HG03103 (cell line): ENCODE measurements around the gene PUM2.
"Not testable (repeated sequence)": the region's sequence is repeated elsewhere in the genome, so short reads cannot be mapped to it uniquely, and the experiment has no call there.

ENCODE experiments used
- ATAC-seq: cut with Tn5 transposase; IDR thresholded peaks from one replicate; pipeline ENCODE4 v1.9.1; 2021; ENCODE audit warnings: low read depth; ENCODE audit not compliant: unreplicated experiment

Gene PUM2

GRCh38 chr2:20240291-20240690 lies 110.4 kb downstream of the PUM2 start:
- ATAC-seq, result not testable (repeated sequence)

GRCh38 chr2:20236496-20236895 lies 114.1 kb downstream of the PUM2 start:
- ATAC-seq, result no peak

GRCh38 chr2:20235655-20236305 lies 114.9 kb downstream of the PUM2 start:
- ATAC-seq, result no peak

- not testable (repeated sequence) for ATAC-seq
Observed at GRCh38 chr2:20234597-20234996, 116.0 kb downstream of the PUM2 start.

- ATAC-seq, result no peak
Observed at GRCh38 chr2:20232837-20233207, 117.8 kb downstream of the PUM2 start.

- no peak for ATAC-seq
Observed at GRCh38 chr2:20231598-20232026, 119.0 kb downstream of the PUM2 start.

GRCh38 chr2:20231159-20231558 lies 119.5 kb downstream of the PUM2 start:
- no peak for ATAC-seq

GRCh38 chr2:20230114-20230425 lies 120.6 kb downstream of the PUM2 start:
- ATAC-seq, result no peak

- no peak for ATAC-seq
Observed at GRCh38 chr2:20229322-20230113, 121.1 kb downstream of the PUM2 start.

GRCh38 chr2:20227894-20228505 lies 122.6 kb downstream of the PUM2 start:
- ATAC-seq, result no peak

GRCh38 chr2:20226152-20226545 lies 124.5 kb downstream of the PUM2 start:
- no peak for ATAC-seq

- ATAC-seq, result peak; percentile 63
Observed at GRCh38 chr2:20225294-20226151, 125.1 kb downstream of the PUM2 start.

GRCh38 chr2:20224716-20225293 lies 125.8 kb downstream of the PUM2 start, which contains the start of gene SDC1:
Gene SDC1 (minus strand): TSS chr2:20225130. CDS start chr2:20224867, 263 bp downstream.
- peak; percentile 10 for ATAC-seq

GRCh38 chr2:20224164-20224715 lies 126.4 kb downstream of the PUM2 start:
- ATAC-seq, result no peak

- no peak for ATAC-seq
Observed at GRCh38 chr2:20223407-20224163, 127.1 kb downstream of the PUM2 start.

GRCh38 chr2:20222769-20223406 lies 127.8 kb downstream of the PUM2 start:
- no peak for ATAC-seq

- no peak for ATAC-seq
Observed at GRCh38 chr2:20222014-20222768, 128.5 kb downstream of the PUM2 start.

GRCh38 chr2:20221555-20221973 lies 129.1 kb downstream of the PUM2 start:
- no peak for ATAC-seq
